Activated CD4-positive, alpha-beta T cell treated with anti-CD3 and anti-CD28 coated beads for 24 hours (primary cell): ENCODE data around the gene CRYBB3.
"Not testable (repeated sequence)": the region's sequence is repeated elsewhere in the genome, so short reads cannot be mapped to it uniquely, and the experiment has no call there.

Experiments used
- DNase-seq, 2 donors: peaks; one replicate each; pipeline ENCODE4 v3.0.0-alpha.2; 2020; ENCODE audit warnings: low read depth in 2 of 2

CRYBB3 gene

GRCh38 chr22:25205847-25206246 lies 6.2 kb downstream of the CRYBB3 start:
- DNase-seq, result no peak

GRCh38 chr22:25206998-25207397 lies 7.3 kb downstream of the CRYBB3 start:
- DNase-seq, result no peak

GRCh38 chr22:25207553-25208157 lies 8.0 kb downstream of the CRYBB3 start:
- no peak for DNase-seq

GRCh38 chr22:25208328-25208727 lies 8.7 kb downstream of the CRYBB3 start:
- no peak for DNase-seq

- DNase-seq, result no peak
Measured at GRCh38 chr22:25208743-25209505, 9.3 kb downstream of the CRYBB3 start.

- no peak for DNase-seq
Measured at GRCh38 chr22:25210793-25211192, 11.1 kb downstream of the CRYBB3 start.

GRCh38 chr22:25212337-25212736 lies 12.7 kb downstream of the CRYBB3 start:
- no peak for DNase-seq

GRCh38 chr22:25213221-25213620 lies 13.6 kb downstream of the CRYBB3 start:
- DNase-seq, result no peak

- DNase-seq, result no peak
Measured at GRCh38 chr22:25216230-25216629, 16.6 kb downstream of the CRYBB3 start.

- no peak for DNase-seq
Measured at GRCh38 chr22:25219211-25219689, 19.6 kb downstream of the CRYBB3 start, which contains the start of gene CRYBB2. CRYBB2 (plus strand) TSS chr22:25219639; CDS start chr22:25221430, 1,791 bp downstream.

GRCh38 chr22:25219948-25220442 lies 20.3 kb downstream of the CRYBB3 start:
- no peak for DNase-seq

GRCh38 chr22:25221790-25222189 lies 22.1 kb downstream of the CRYBB3 start:
- no peak for DNase-seq

- no peak for DNase-seq
Measured at GRCh38 chr22:25223269-25223850, 23.7 kb downstream of the CRYBB3 start.

GRCh38 chr22:25228822-25229221 lies 29.2 kb downstream of the CRYBB3 start:
- no peak for DNase-seq

- not testable (repeated sequence) for DNase-seq
Measured at GRCh38 chr22:25230760-25231159, 31.1 kb downstream of the CRYBB3 start.

- no peak for DNase-seq
Measured at GRCh38 chr22:25232301-25232700, 32.6 kb downstream of the CRYBB3 start.

GRCh38 chr22:25233706-25234105 lies 34.0 kb downstream of the CRYBB3 start:
- not testable (repeated sequence) for DNase-seq

- DNase-seq, result peak; percentile 43 to 70
Measured at GRCh38 chr22:25235547-25236290, 36.1 kb downstream of the CRYBB3 start.

- no peak for DNase-seq
Measured at GRCh38 chr22:25236417-25236816, 36.8 kb downstream of the CRYBB3 start.

- DNase-seq, result no peak
Measured at GRCh38 chr22:25237503-25237902, 37.8 kb downstream of the CRYBB3 start.

- DNase-seq, result not testable (repeated sequence)
Measured at GRCh38 chr22:25238058-25238457, 38.4 kb downstream of the CRYBB3 start.

GRCh38 chr22:25255169-25255568 lies 55.5 kb downstream of the CRYBB3 start:
- not testable (repeated sequence) for DNase-seq
